GM23248 (cell line): ENCODE measurements around the gene NLK. TPM values are rescaled to one million over a fixed set of nuclear protein-coding genes. Genes with fewer than 3 reads are reported as not detected.
A peak's percentile ranks its signal among the peaks of the same experiment; 100 is the strongest.

Experiments used
- DNase-seq: peaks from one replicate; pipeline ENCODE4 v3.0.0-alpha.2; 2015
- H2AFZ ChIP-seq: fragments of 200-600 bp; sonication (generic); 2 replicates; pipeline ENCODE4 v1.6.1; 2016; ENCODE audit warnings: antibody characterized with exemption
- H3F3A ChIP-seq: fragments of 200-600 bp; sonication (generic); 2 replicates; pipeline ENCODE4 v1.6.1; 2016; ENCODE audit warnings: mild to moderate bottlenecking, antibody characterized with exemption, mixed run types; ENCODE audit not compliant: insufficient read depth
- H3K27ac ChIP-seq: fragments of 200-600 bp; sonication (generic); 2 replicates; pipeline ENCODE4 v1.5.1; 2016; ENCODE audit warnings: mild to moderate bottlenecking
- H3K27me3 ChIP-seq: fragments of 200-600 bp; sonication (generic); replicated peaks from 2 replicates; pipeline ENCODE4 v1.6.1; 2016; ENCODE audit warnings: mild to moderate bottlenecking; ENCODE audit not compliant: insufficient read depth
- H3K36me3 ChIP-seq: fragments of 200-600 bp; sonication (generic); 2 replicates; pipeline ENCODE4 v1.6.1; 2016; ENCODE audit warnings: low read depth, mild to moderate bottlenecking
- H3K4me1 ChIP-seq: fragments of 200-600 bp; sonication (generic); 2 replicates; pipeline ENCODE4 v1.6.1; 2016; ENCODE audit warnings: mild to moderate bottlenecking; ENCODE audit not compliant: insufficient read depth
- H3K4me2 ChIP-seq: fragments of 200-600 bp; sonication (generic); one replicate; pipeline ENCODE4 v1.6.1; 2016; ENCODE audit warnings: mild to moderate bottlenecking; ENCODE audit not compliant: unreplicated experiment
- H3K4me3 ChIP-seq: fragments of 200-600 bp; sonication (generic); 2 replicates; pipeline ENCODE4 v1.5.1; 2016; ENCODE audit warnings: mild to moderate bottlenecking
- H3K79me2 ChIP-seq: fragments of 200-600 bp; sonication (generic); 2 replicates; pipeline ENCODE4 v1.6.1; 2016; ENCODE audit warnings: mild to moderate bottlenecking; ENCODE audit not compliant: insufficient read depth
- H3K9ac ChIP-seq: fragments of 200-600 bp; sonication (generic); 2 replicates; pipeline ENCODE4 v1.6.1; 2016; ENCODE audit warnings: mild to moderate bottlenecking
- H3K9me2 ChIP-seq: fragments of 200-600 bp; sonication (generic); 2 replicates; pipeline ENCODE4 v1.6.1; 2016; ENCODE audit warnings: mixed run types, mild to moderate bottlenecking, moderate library complexity; ENCODE audit not compliant: insufficient read depth
- H3K9me3 ChIP-seq: fragments of 200-600 bp; sonication (generic); one replicate; pipeline ENCODE4 v1.6.1; 2017; ENCODE audit warnings: low read depth
- H4K20me1 ChIP-seq: fragments of 200-600 bp; sonication (generic); 2 replicates; pipeline ENCODE4 v1.6.0; 2016; ENCODE audit not compliant: insufficient read depth
- EZH2 ChIP-seq: fragments of 200-600 bp; sonication (generic); IDR thresholded peaks from 2 replicates; pipeline ENCODE4 v1.6.1; 2018; ENCODE audit warnings: antibody characterized with exemption, mild to moderate bottlenecking; ENCODE audit not compliant: insufficient read depth, poor library complexity, severe bottlenecking
- EZH2phosphoT487 ChIP-seq: fragments of 200-600 bp; sonication (generic); IDR thresholded peaks from 2 replicates; pipeline ENCODE4 v1.6.1; 2018; ENCODE audit warnings: antibody characterized with exemption, moderate library complexity, mild to moderate bottlenecking, low read depth; ENCODE audit not compliant: insufficient read depth
- WGBS, 2 experiments: methylation state at CpG; one replicate each; pipeline ENCODE4 v1.1.6; 2015 to 2017; ENCODE audit warnings: low lambda C conversion rate in 2 of 2, low coverage in 1 of 2; ENCODE audit errors: missing lambda C conversion rate in 2 of 2; 5-methylcytosine and 5-hydroxymethylcytosine counted together
- in situ Hi-C: fragments of 300-500 bp; cut with MboI; formaldehyde crosslinking; loops from 2 replicates; pipeline ENCODE4 v1.15.0; 2020
- polyA plus RNA-seq: library from polyadenylated mRNA; unstranded; fragments of >200 nt; fragmentation: Nextera tagmentation; extraction: Ambion mirVana; gene quantifications from 2 replicates; pipeline ENCODE4 v1.2.1, GENCODE V29; 2016
- total RNA-seq: library from RNA; depleted of rRNA; stranded (reverse); fragments of >200 nt; shearing (Covaris generic); gene quantifications from 2 replicates; pipeline ENCODE4 v1.2.3, GENCODE V29; 2014

Gene NLK
- total and polyA plus RNA-seq, 2 experiments from 2014 or later = 3.8 to 17.6 TPM

DNA sequence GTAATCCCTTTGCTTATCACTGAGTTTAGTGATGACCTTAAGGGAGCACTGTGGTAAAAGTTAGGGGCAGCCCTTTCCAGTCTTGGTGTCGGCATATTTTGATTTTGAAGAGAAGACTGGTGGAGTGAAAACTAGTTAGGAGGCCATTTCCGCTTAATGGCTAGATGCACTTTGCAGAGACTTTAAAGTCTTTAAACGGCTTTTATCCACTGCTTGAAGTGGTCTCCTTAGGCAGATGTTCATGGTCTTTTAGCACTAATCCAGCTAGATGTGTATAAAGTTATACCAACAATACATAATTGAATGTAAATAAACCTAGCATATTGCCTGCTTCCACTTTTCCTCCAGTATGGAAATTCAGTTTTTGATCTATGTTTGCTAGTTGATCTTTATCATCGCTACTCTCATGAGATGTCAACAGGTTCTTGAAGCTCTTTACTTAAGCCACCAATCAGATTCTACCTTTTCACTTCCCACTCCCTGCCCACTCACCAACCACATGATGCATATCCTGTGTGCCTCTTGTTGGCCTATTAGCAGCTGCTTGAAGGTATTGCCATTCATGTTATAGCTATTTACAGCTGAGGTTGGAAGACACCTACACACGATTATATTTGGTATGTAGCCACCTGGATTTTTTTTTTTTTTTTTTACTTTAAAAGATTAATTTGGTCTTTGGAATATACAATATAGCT, 132.0 kb downstream of the NLK start:
- Histone ChIP-seq H3K27ac (no peak overlapping the region), H3K4me3 (no peak overlapping the region), H2AFZ (no peak overlapping the region), H3K79me2 (no peaks in the 10 kb centered on the region), H3K9me3 (no peaks in the 10 kb centered on the region), H3F3A (peaks cover 14% of the 10 kb centered on the region; the same call in 1 of the 2 replicates), H3K9ac (no peak overlapping the region), H4K20me1 (no peaks in the 10 kb centered on the region), H3K27me3 (no peaks in the 10 kb centered on the region), H3K36me3 (peaks cover 10% of the 10 kb centered on the region; the same call in 1 of the 2 replicates), H3K4me2 (no peak overlapping the region), H3K9me2 (no peaks in the 10 kb centered on the region), H3K4me1 (peaks cover 27% of the 10 kb centered on the region)
- DNase-seq = no peak
- TF ChIP-seq EZH2 = no peak
- no peak for TF ChIP-seq EZH2phosphoT487
- in situ Hi-C loops = no loop called here
- 74 to 79% methylated on average over 5 of the region's 5 CpGs for whole genome bisulfite sequencing, 2 experiments

DNA sequence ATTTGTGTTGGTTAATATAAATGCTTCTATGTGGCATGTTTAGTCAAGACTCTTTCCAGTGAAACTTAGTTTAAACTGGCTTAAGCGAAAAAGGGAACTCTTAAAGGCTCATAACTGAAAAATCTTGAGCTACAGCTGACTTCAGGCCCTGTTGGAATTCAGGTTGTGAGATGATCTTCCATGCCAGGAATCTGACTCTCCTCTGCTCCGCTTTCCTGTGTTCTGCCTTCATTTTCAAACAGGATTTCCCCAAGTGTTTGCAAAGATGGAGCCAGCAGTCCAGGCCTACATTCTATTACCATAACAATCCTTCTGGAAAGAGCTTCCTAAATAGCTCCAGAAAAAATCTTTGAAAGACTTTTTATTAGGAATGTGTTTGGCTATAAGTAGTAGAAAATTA, 134.9 kb downstream of the NLK start:
- H3K9me2 ChIP-seq = no peaks in the 10 kb centered on the region
- no peaks in the 10 kb centered on the region for H3F3A ChIP-seq
- no peak for TF ChIP-seq EZH2phosphoT487
- TF ChIP-seq EZH2 = no peak
- no peak for DNase-seq
- no peaks in the 10 kb centered on the region for H3K79me2 ChIP-seq
- WGBS, 2 experiments = 91 to 100% methylated on average over 2 of the region's 2 CpGs
- no peak overlapping the region for H3K9ac ChIP-seq
- in situ Hi-C loops = no loop called here
- peaks cover 9% of the 10 kb centered on the region; the same call in 1 of the 2 replicates for H3K36me3 ChIP-seq
- H2AFZ ChIP-seq = no peak overlapping the region
- H3K27me3 ChIP-seq = no peaks in the 10 kb centered on the region
- no peak overlapping the region for H3K27ac ChIP-seq
- no peaks in the 10 kb centered on the region for H3K9me3 ChIP-seq
- H4K20me1 ChIP-seq = no peaks in the 10 kb centered on the region
- H3K4me1 ChIP-seq = peaks cover 7% of the 10 kb centered on the region
- no peak overlapping the region for H3K4me2 ChIP-seq
- H3K4me3 ChIP-seq = no peak overlapping the region

DNA sequence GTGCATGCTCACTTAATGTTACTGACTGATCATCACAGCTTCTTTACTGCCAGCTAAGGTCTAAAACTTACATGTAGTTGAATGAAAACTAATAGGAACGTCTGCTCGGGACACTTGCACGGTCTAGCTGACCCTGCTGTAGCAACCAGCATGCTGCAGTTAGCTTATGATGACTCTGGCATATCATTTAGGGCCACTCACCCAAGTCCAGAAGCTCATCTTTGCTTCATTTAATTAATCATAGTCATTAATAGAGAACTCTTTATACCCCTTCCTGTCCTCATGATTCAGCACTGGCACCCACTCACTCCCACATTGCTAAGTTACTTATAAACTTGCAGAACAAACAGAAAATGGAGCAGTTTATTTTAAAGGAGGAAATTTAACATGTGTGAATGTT, 136.3 kb downstream of the NLK start:
- DNase-seq = peak; percentile 14
- H3K27ac ChIP-seq = no peak overlapping the region
- no peaks in the 10 kb centered on the region for H4K20me1 ChIP-seq
- no peak overlapping the region for H2AFZ ChIP-seq
- in situ Hi-C loops = no loop called here
- no peaks in the 10 kb centered on the region for H3F3A ChIP-seq
- H3K79me2 ChIP-seq = no peaks in the 10 kb centered on the region
- H3K36me3 ChIP-seq = no peaks in the 10 kb centered on the region
- no peaks in the 10 kb centered on the region; the same call in 1 of the 2 replicates for H3K4me1 ChIP-seq
- H3K27me3 ChIP-seq = no peaks in the 10 kb centered on the region
- H3K4me3 ChIP-seq = no peak overlapping the region
- H3K4me2 ChIP-seq = no peak overlapping the region
- H3K9me3 ChIP-seq = no peaks in the 10 kb centered on the region
- H3K9ac ChIP-seq = no peak overlapping the region
- no peaks in the 10 kb centered on the region for H3K9me2 ChIP-seq
- TF ChIP-seq EZH2phosphoT487 (no peak), EZH2 (no peak)
- WGBS, 2 experiments = 94 to 96% methylated on average over 3 of the region's 3 CpGs

DNA sequence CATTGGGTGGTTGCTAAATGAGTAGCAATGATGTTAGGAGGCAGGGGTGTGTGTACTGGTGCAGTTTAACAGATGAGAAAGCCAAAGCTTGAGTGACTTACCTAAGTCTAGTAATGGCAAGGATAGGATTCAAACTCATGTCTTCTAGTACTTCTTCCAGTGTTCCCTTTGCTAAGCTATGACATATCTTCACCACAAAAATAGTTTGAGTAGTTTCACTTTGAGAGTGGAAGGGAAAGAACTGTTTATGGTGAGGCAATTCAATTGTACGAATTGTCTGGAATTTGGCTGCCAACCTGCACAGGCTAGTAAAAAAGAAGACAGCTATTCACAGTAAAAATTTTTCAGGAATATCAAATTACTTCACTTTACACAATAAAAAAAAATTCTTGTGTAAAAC, 138.0 kb downstream of the NLK start:
- Histone ChIP-seq H3K9me3 (no peaks in the 10 kb centered on the region), H3K4me2 (no peak overlapping the region), H3K27ac (no peak overlapping the region), H3K9me2 (no peaks in the 10 kb centered on the region), H3K79me2 (no peaks in the 10 kb centered on the region), H2AFZ (no peak overlapping the region), H3K36me3 (0 out of 2 replicates have a peak, but pooled peaks cover 2% of the 10 kb centered on the region), H3K4me3 (no peak overlapping the region), H3K27me3 (no peaks in the 10 kb centered on the region), H3F3A (no peaks in the 10 kb centered on the region), H4K20me1 (no peaks in the 10 kb centered on the region), H3K4me1 (no peaks in the 10 kb centered on the region; the same call in 1 of the 2 replicates), H3K9ac (no peak overlapping the region)
- DNase-seq = peak; percentile 32
- in situ Hi-C loops = no loop called here
- 67 to 82% methylated on average over 1 of the region's 1 CpG for WGBS, 2 experiments
- TF ChIP-seq EZH2phosphoT487 (no peak), EZH2 (no peak)
